ENCODE measurements around the gene CYP2A13.

DNA sequence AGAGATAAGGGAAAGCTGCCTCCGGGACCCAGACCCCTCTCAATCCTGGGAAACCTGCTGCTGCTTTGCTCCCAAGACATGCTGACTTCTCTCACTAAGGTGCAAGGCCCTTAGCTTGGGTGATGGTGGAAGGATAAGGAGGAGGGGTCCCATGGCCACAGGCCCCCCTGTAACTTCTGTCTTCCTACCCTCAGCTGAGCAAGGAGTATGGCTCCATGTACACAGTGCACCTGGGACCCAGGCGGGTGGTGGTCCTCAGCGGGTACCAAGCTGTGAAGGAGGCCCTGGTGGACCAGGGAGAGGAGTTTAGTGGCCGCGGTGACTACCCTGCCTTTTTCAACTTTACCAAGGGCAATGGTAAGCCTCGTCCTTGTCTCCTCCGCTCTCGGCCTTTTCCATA lies 28.0 kb downstream of the CYP2A13 start:
- no peak for TF ChIP-seq POLR2AphosphoS5 (IDR thresholded peaks at IDR 0.05; ENCODE audit: low read depth, low read length)
- TF ChIP-seq POLR2A (IDR thresholded peaks at IDR 0.05; ENCODE audit: low read depth, low read length) = no peak
- TF ChIP-seq POU2F2 (IDR thresholded peaks at IDR 0.05; ENCODE audit: low read depth, low read length) = no peak
- no peak for TF ChIP-seq TAF1 (IDR thresholded peaks at IDR 0.05; ENCODE audit: low read depth, low read length)
- no peak for TF ChIP-seq SPI1 (IDR thresholded peaks at IDR 0.05; ENCODE audit: low read depth, low read length)
- TF ChIP-seq PAX5 (IDR thresholded peaks at IDR 0.05; ENCODE audit: insufficient read depth, low read length, severe bottlenecking) = no peak

Data from GM12891 (cell line).